ENCODE measurements around the gene RPL34.
"Not testable (repeated sequence)": the region's sequence is repeated elsewhere in the genome, so short reads cannot be mapped to it uniquely, and the experiment has no call there.

Gene RPL34

GRCh38 chr4:108590776-108591175 is 29.6 kb upstream of the RPL34 start:
- no peak for TF ChIP-seq CTCF (IDR thresholded peaks at IDR 0.05; ENCODE audit: low read depth, low read length)
- H3K4me3 ChIP-seq (ENCODE audit: low read depth, low read length): no peak overlapping the region

DNA sequence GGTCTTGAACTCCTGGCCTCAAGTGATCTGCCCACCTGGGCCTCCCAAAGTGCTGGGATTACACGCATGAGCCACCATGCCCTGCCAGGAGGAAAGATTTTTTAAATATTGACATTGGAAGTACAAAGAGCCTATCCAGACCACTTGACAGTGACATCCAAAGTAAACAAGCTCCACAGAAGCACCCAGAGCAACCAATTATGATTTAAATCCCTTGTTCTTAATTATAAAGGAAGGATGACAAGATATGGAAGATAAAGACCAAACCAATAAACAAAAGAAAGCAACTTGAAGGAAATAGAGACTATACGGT is 27.7 kb upstream of the RPL34 start:
- no peak for TF ChIP-seq CTCF (IDR thresholded peaks at IDR 0.05; ENCODE audit: low read depth, low read length)
- no peak overlapping the region for H3K4me3 ChIP-seq (ENCODE audit: low read depth, low read length)

- H3K4me3 ChIP-seq (ENCODE audit: low read depth, low read length): not testable (repeated sequence)
These were observed 26.1 kb upstream of the RPL34 start for GRCh38 chr4:108594296-108594695.

DNA sequence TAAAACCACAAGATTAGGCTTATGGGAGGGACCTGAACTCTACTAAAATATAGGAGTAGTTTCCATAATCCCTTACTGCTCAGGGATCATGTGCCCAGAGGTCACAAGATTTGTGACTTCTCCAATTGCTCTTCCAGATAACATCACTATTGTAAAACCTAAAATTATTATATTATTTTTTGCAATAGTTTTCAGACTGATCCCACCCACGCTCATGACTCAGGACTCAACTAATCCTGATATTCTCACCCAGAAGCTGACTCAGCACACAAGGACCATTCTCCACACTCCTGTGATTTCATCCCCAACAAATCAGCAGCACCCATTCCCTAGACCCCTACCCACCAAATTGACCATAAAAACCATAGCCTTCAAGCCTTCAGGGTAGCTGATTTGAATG is 24.0 kb upstream of the RPL34 start:
- TF ChIP-seq CTCF (IDR thresholded peaks at IDR 0.05; ENCODE audit: low read depth, low read length): no peak
- no peak overlapping the region for H3K4me3 ChIP-seq (ENCODE audit: low read depth, low read length)

- no peak for TF ChIP-seq CTCF (IDR thresholded peaks at IDR 0.05; ENCODE audit: low read depth, low read length)
- H3K4me3 ChIP-seq (ENCODE audit: low read depth, low read length): no peak overlapping the region
These were observed 19.3 kb upstream of the RPL34 start for GRCh38 chr4:108601106-108601505.

GRCh38 chr4:108601532-108601931 is 18.8 kb upstream of the RPL34 start:
- TF ChIP-seq CTCF (IDR thresholded peaks at IDR 0.05; ENCODE audit: low read depth, low read length): no peak
- H3K4me3 ChIP-seq (ENCODE audit: low read depth, low read length): no peak overlapping the region

DNA sequence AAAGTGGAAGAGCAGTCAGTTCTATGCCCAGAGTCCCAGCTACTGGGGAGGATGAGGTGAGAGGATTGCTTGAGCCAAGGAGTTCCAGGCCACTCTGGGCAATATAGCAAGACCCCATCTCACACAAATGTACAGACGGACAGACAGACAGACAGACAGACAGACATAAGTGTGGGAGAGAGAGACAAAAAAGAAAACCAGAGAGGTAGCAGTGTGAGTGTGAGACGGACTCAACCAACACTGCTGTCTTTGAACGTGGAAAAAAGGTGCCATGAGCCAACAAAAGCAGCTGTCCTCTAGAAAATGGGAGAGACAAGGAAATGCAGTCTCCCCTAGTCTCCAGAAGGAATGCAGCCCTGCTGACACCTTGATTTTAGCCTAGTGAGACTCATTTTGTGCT is 18.2 kb upstream of the RPL34 start:
- H3K4me3 ChIP-seq (ENCODE audit: low read depth, low read length): no peak overlapping the region
- TF ChIP-seq CTCF (IDR thresholded peaks at IDR 0.05; ENCODE audit: low read depth, low read length): no peak

DNA sequence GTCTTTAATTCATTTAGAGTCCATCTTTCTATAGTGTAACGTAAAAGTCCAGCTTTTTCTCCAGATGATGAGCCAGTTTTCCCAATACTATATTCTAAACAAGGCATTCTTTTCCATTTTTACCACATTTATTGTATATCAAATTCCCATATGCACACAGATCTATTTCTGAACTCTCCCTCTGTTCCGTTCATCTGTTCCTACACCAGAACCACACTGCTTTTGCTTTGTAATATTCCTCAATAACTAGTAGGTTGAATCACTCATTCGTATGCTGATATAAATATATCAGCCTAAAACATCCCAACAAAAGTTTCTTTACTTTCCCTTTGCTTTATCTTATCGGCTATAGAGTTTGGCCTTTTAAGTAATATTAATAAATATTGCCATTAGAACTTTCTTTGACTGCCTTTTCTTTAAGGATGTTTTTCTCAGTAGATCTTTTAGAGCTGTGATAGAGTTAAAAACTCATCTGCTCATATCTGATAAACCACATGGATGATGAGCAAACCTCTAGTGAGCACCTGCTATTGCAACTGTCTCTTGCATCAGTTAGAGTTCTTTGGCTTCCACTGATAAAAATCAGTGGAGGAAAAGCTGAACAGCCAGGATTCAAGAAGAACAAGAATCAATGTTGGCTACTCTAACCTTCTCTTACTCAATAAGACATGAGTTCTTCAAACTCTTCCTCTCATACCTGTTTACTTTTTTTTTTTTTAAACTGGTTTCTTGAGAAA is 13.1 kb upstream of the RPL34 start:
- no peak for TF ChIP-seq CTCF (IDR thresholded peaks at IDR 0.05; ENCODE audit: low read depth, low read length)
- no peak overlapping the region for H3K4me3 ChIP-seq (ENCODE audit: low read depth, low read length)

Data from WI38 (cell line).